NCI-H1694 treated with DMSO at 0.1 percent for 48 hours (cell line): ENCODE results near the gene RYR1.
A peak's percentile ranks its signal among the peaks of the same experiment; 100 is the strongest.
"Not testable (repeated sequence)": the region's sequence is repeated elsewhere in the genome, so short reads cannot be mapped to it uniquely, and the experiment has no call there.

Experiments used
- DNase-seq: peaks from one replicate; lab custom pipeline; 2025; lab: John Stamatoyannopoulos, UW

Gene RYR1

GRCh38 chr19:38400361-38400760, 33.1 kb upstream of the RYR1 start:
- DNase-seq, result no peak

- DNase-seq, result no peak
Measured at GRCh38 chr19:38401148-38401547, 32.3 kb upstream of the RYR1 start.

- DNase-seq, result no peak
Measured at GRCh38 chr19:38402623-38402966, 30.9 kb upstream of the RYR1 start.

GRCh38 chr19:38402967-38403674, 30.4 kb upstream of the RYR1 start, which contains the start of gene FAM98C:
Gene FAM98C (plus strand): TSS chr19:38403093. CDS start chr19:38403154, 61 bp downstream.
- peak; percentile 96 for DNase-seq

GRCh38 chr19:38404858-38405257, 28.6 kb upstream of the RYR1 start:
- no peak for DNase-seq

GRCh38 chr19:38405276-38405675, 28.2 kb upstream of the RYR1 start:
- no peak for DNase-seq

GRCh38 chr19:38409631-38410133, 23.8 kb upstream of the RYR1 start:
- no peak for DNase-seq

- DNase-seq, result not testable (repeated sequence)
Measured at GRCh38 chr19:38410407-38410806, 23.1 kb upstream of the RYR1 start.

GRCh38 chr19:38411041-38411712, 22.3 kb upstream of the RYR1 start:
- DNase-seq, result no peak

- not testable (repeated sequence) for DNase-seq
Measured at GRCh38 chr19:38411898-38412297, 21.6 kb upstream of the RYR1 start.

GRCh38 chr19:38412491-38412890, 21.0 kb upstream of the RYR1 start:
- DNase-seq, result no peak

- DNase-seq, result no peak
Measured at GRCh38 chr19:38412961-38413360, 20.5 kb upstream of the RYR1 start.

- DNase-seq, result no peak
Measured at GRCh38 chr19:38413416-38413815, 20.1 kb upstream of the RYR1 start.

GRCh38 chr19:38417146-38417543, 16.3 kb upstream of the RYR1 start:
- DNase-seq, result no peak

- no peak for DNase-seq
Measured at GRCh38 chr19:38417544-38418506, 15.7 kb upstream of the RYR1 start.

- no peak for DNase-seq
Measured at GRCh38 chr19:38420935-38421334, 12.6 kb upstream of the RYR1 start.

- DNase-seq, result no peak
Measured at GRCh38 chr19:38421856-38422255, 11.6 kb upstream of the RYR1 start.

GRCh38 chr19:38422438-38422837, 11.1 kb upstream of the RYR1 start:
- DNase-seq, result no peak

- no peak for DNase-seq
Measured at GRCh38 chr19:38424272-38424671, 9.2 kb upstream of the RYR1 start.

GRCh38 chr19:38425222-38425809, 8.2 kb upstream of the RYR1 start:
- DNase-seq, result no peak

- DNase-seq, result no peak
Measured at GRCh38 chr19:38425810-38426466, 7.6 kb upstream of the RYR1 start, which contains the start of gene RASGRP4. Gene RASGRP4 (minus strand): TSS chr19:38426219. CDS start chr19:38426091, 128 bp downstream.
